Liver (tissue), 9 donors: Measurements from ENCODE around the gene EEF1AKMT2. TPM values are rescaled to one million over a fixed set of nuclear protein-coding genes. Genes with fewer than 3 reads are reported as not detected.
A peak's percentile ranks its signal among the peaks of the same experiment; 100 is the strongest.

Experiments
- DNase-seq: peaks from one replicate; pipeline ENCODE4 v3.0.0-alpha.2; 2017; ENCODE audit warnings: low spot score
- H3K27ac ChIP-seq, 2 donors: one replicate each; pipeline ENCODE4 v1.7.0; 2013; ENCODE audit warnings: inconsistent platforms in 2 of 2, low read length in 2 of 2, control low read depth in 1 of 2, low read depth in 1 of 2, mild to moderate bottlenecking in 1 of 2
- H3K27me3 ChIP-seq, 4 donors: one replicate each; pipeline versions ENCODE4 v1.6.1 to v1.7.0; 2013; ENCODE audit warnings: low read length in 3 of 4, inconsistent platforms in 1 of 4, mild to moderate bottlenecking in 1 of 4, moderate library complexity in 1 of 4; ENCODE audit not compliant: control insufficient read depth in 4 of 4, insufficient read depth in 4 of 4
- H3K36me3 ChIP-seq, 4 donors: one replicate each; pipeline versions ENCODE4 v1.6.1 to v1.7.0; 2013; ENCODE audit warnings: low read length in 3 of 4, mild to moderate bottlenecking in 3 of 4, low read depth in 1 of 4, moderate library complexity in 1 of 4; ENCODE audit not compliant: control insufficient read depth in 4 of 4, insufficient read depth in 3 of 4
- H3K4me1 ChIP-seq, 4 donors: one replicate each; pipeline versions ENCODE4 v1.6.1 to v1.7.0; 2013; ENCODE audit warnings: low read length in 3 of 4, mild to moderate bottlenecking in 3 of 4, moderate library complexity in 1 of 4; ENCODE audit not compliant: control insufficient read depth in 4 of 4, insufficient read depth in 4 of 4
- H3K4me3 ChIP-seq, 3 donors: one replicate each; pipeline versions ENCODE4 v1.6.1 to v1.7.0; 2013; ENCODE audit warnings: low read length in 3 of 3, control low read depth in 1 of 3, low read depth in 1 of 3, mild to moderate bottlenecking in 1 of 3
- H3K9ac ChIP-seq, 2 donors: one replicate each; pipeline ENCODE4 v1.7.0; 2013; ENCODE audit warnings: low read length in 2 of 2, mild to moderate bottlenecking in 2 of 2, moderate library complexity in 2 of 2, control low read depth in 1 of 2, low read depth in 1 of 2
- H3K9me3 ChIP-seq, 4 donors: one replicate each; pipeline versions ENCODE4 v1.6.1 to v1.7.0; 2013; ENCODE audit warnings: low read length in 3 of 4; ENCODE audit not compliant: control insufficient read depth in 4 of 4
- ATF3 ChIP-seq: IDR thresholded peaks from 2 replicates; pipeline ENCODE4 v1.6.1; 2016; ENCODE audit warnings: antibody characterized with exemption
- EGR1 ChIP-seq, 2 donors: IDR thresholded peaks; 2 replicates each; pipeline ENCODE4 v1.6.1; 2016 to 2018; ENCODE audit warnings: antibody characterized with exemption in 2 of 2, low read depth in 2 of 2
- FOXA2 ChIP-seq: IDR thresholded peaks from 2 replicates; pipeline ENCODE4 v1.6.1; 2016; ENCODE audit warnings: antibody characterized with exemption
- HNF4A ChIP-seq, 2 donors: conservative IDR thresholded peaks; 2 replicates each; pipeline ENCODE4 v1.6.1; 2016; ENCODE audit warnings: antibody characterized with exemption in 2 of 2, mild to moderate bottlenecking in 2 of 2
- HNF4G ChIP-seq: IDR thresholded peaks from 2 replicates; pipeline ENCODE4 v1.6.1; 2016; ENCODE audit warnings: antibody characterized with exemption
- JUND ChIP-seq, 2 donors: IDR thresholded peaks; 2 replicates each; pipeline ENCODE4 v1.6.1; 2016; ENCODE audit warnings: antibody characterized with exemption in 2 of 2
- MAX ChIP-seq: IDR thresholded peaks from 2 replicates; pipeline ENCODE4 v1.6.1; 2016; ENCODE audit warnings: antibody characterized with exemption
- NR2F2 ChIP-seq: IDR thresholded peaks from 2 replicates; pipeline ENCODE4 v1.6.1; 2016; ENCODE audit warnings: antibody characterized with exemption
- RAD21 ChIP-seq, 2 donors: IDR thresholded peaks; 2 replicates each; pipeline ENCODE4 v1.6.1; 2016; ENCODE audit warnings: antibody characterized with exemption in 2 of 2, mild to moderate bottlenecking in 2 of 2
- REST ChIP-seq: IDR thresholded peaks from 2 replicates; pipeline ENCODE4 v1.6.1; 2016; ENCODE audit warnings: antibody characterized with exemption, mild to moderate bottlenecking
- RXRA ChIP-seq, 2 donors: IDR thresholded peaks; 2 replicates each; pipeline ENCODE4 v1.6.1; 2017 to 2018; ENCODE audit warnings: antibody characterized with exemption in 2 of 2, mild to moderate bottlenecking in 1 of 2
- SP1 ChIP-seq: IDR thresholded peaks from 2 replicates; pipeline ENCODE4 v1.6.1; 2018; ENCODE audit warnings: antibody characterized with exemption, mild to moderate bottlenecking
- TAF1 ChIP-seq: conservative IDR thresholded peaks from 2 replicates; pipeline ENCODE4 v1.6.1; 2016; ENCODE audit warnings: antibody characterized with exemption, mild to moderate bottlenecking
- YY1 ChIP-seq: IDR thresholded peaks from 2 replicates; pipeline ENCODE4 v1.6.1; 2016; ENCODE audit warnings: antibody characterized with exemption, mild to moderate bottlenecking
- WGBS: extraction: QIAGEN DNeasy Blood & Tissue Kit; methylation state at CpG from one replicate; pipeline ENCODE4 v1.1.7; 2013; 5-methylcytosine and 5-hydroxymethylcytosine counted together
- polyA plus RNA-seq, 2 donors: library from polyadenylated mRNA; stranded (reverse) in 1 of 2; unstranded in 1 of 2; fragments of 200-250 nt in 1 of 2; fragments of >200 nt in 1 of 2; fragmentation: Nextera tagmentation in 1 of 2; extraction: Ambion mirVana in 1 of 2; gene quantifications; one replicate each; pipeline versions ENCODE4 v1.2.1 to v1.2.3, GENCODE V29; 2013 to 2015
- total RNA-seq, 2 donors: library from RNA; depleted of rRNA; stranded (reverse); fragments of >200 nt; gene quantifications; one replicate each; pipeline ENCODE4 v1.2.3, GENCODE V29; 2014
- donor health status: healthy.
- donor health status: healthy.
- donor health status: healthy.
- donor health status: healthy.
- donor health status: healthy.

The EEF1AKMT2 gene
- total and polyA plus RNA-seq, 4 donors, result 5.9 to 12.7 (median 8.5) TPM

- no peaks in the 10 kb centered on the region for H3K9me3 ChIP-seq
- H3K9ac ChIP-seq, result peak overlapping the region in 1 of 2 donors; percentile 24
- 16% methylated on average over 11 of the region's 11 CpGs for WGBS
- H3K4me3 ChIP-seq, result no peak overlapping the region
- TF ChIP-seq NR2F2 (peak; percentile 72), SP1 (peak; percentile 70), MAX (peak; percentile 47), JUND (IDR thresholded peaks at IDR 0.05) (no peak), YY1 (peak; percentile 54), RAD21 (IDR thresholded peaks at IDR 0.05) (peak; percentile 39 to 57), HNF4G (no peak), TAF1 (no peak), HNF4A (conservative IDR thresholded peaks at IDR 0.05) (peak; percentile 5 to 52), REST (no peak), RXRA (IDR thresholded peaks at IDR 0.05) (peak; percentile 7 to 66), FOXA2 (no peak), EGR1 (IDR thresholded peaks at IDR 0.05; ENCODE audit: low read depth in 2 of 2) (peak in 1 of 2 donors; percentile 34)
- no peaks in the 10 kb centered on the region for H3K27me3 ChIP-seq
- peak overlapping the region; percentile 36 to 53 for H3K27ac ChIP-seq
- peak; percentile 47 for DNase-seq
- H3K36me3 ChIP-seq, result no peaks in the 10 kb centered on the region
- H3K4me1 ChIP-seq, result peaks cover 13 to 64% (median 51%) of the 10 kb centered on the region in 4 donors
Observed at GRCh38 chr10:124736491-124737136, 55.1 kb downstream of the EEF1AKMT2 start.

GRCh38 chr10:124735491-124736286 lies 56.0 kb downstream of the EEF1AKMT2 start:
- H3K4me3 ChIP-seq, result no peak overlapping the region
- peak overlapping the region in 1 of 2 donors; percentile 24 for H3K9ac ChIP-seq
- H3K27ac ChIP-seq, result peak overlapping the region; percentile 21 to 53
- TF ChIP-seq SP1 (no peak), ATF3 (no peak), MAX (no peak), TAF1 (no peak), NR2F2 (no peak), HNF4G (no peak), YY1 (no peak), RXRA (IDR thresholded peaks at IDR 0.05) (no peak)
- no peak for DNase-seq
- H3K9me3 ChIP-seq, result no peaks in the 10 kb centered on the region
- 89% methylated on average over 15 of the region's 15 CpGs for WGBS
- H3K36me3 ChIP-seq, result no peaks in the 10 kb centered on the region
- H3K4me1 ChIP-seq, result peaks cover 11 to 55% (median 43%) of the 10 kb centered on the region in 4 donors
- no peaks in the 10 kb centered on the region for H3K27me3 ChIP-seq
